SK-N-SH (cell line): ENCODE results near the gene GEMIN7. TPM values are rescaled to one million over a fixed set of nuclear protein-coding genes. Genes with fewer than 3 reads are reported as not detected.

Source experiments
- CTCF ChIA-PET: fragments of 300-600, 350-600 bp; formaldehyde crosslinking; extraction: SDS; loops from one replicate; lab custom pipeline; 2021; lab: Yijun Ruan, JAX
- POLR2A ChIA-PET: fragments of 350-600 bp; sonication (Branson Sonifier 250); formaldehyde crosslinking; extraction: SDS; loops from one replicate; lab custom pipeline; 2020; ENCODE audit warnings: antibody characterized with exemption, inconsistent platforms; lab: Yijun Ruan, JAX
- DNase-seq: peaks from one replicate; pipeline ENCODE4 v3.0.0; 2012
- H2AFZ ChIP-seq: fragments of 200-600 bp; sonication (generic); 2 replicates; pipeline ENCODE4 v1.8.1; 2016; ENCODE audit warnings: antibody characterized with exemption, mild to moderate bottlenecking, low read depth
- H3F3A ChIP-seq: fragments of 200-600 bp; sonication (generic); replicated peaks from 2 replicates; pipeline ENCODE3; 2016; ENCODE audit warnings: antibody characterized with exemption, mild to moderate bottlenecking; ENCODE audit not compliant: insufficient read depth
- H3K27ac ChIP-seq, 2 experiments: fragments of 200-500 bp in 1 of 2; fragments of 200-600 bp in 1 of 2; sonication (Bioruptor generic) in 1 of 2; sonication (generic), shearing (Covaris generic) in 1 of 2; 2 replicates each; pipeline versions ENCODE4 v1.5.1 to v1.6.1; 2014 to 2016; ENCODE audit warnings: low read depth in 2 of 2, inconsistent platforms in 1 of 2, low read length in 1 of 2, mild to moderate bottlenecking in 1 of 2, mixed read lengths in 1 of 2
- H3K27me3 ChIP-seq: fragments of 200-600 bp; sonication (generic), shearing (Covaris generic); 2 replicates; pipeline ENCODE4 v1.6.1; 2016; ENCODE audit warnings: mixed run types; ENCODE audit not compliant: insufficient read depth
- H3K36me3 ChIP-seq, 2 experiments: fragments of 200-500 bp in 1 of 2; fragments of 200-600 bp in 1 of 2; sonication (Bioruptor generic) in 1 of 2; sonication (generic) in 1 of 2; replicated peaks in 1 of 2; 2 replicates each; pipeline versions ENCODE3 to v1.5.1; 2014 to 2016; ENCODE audit warnings: low read length in 1 of 2, mild to moderate bottlenecking in 1 of 2; ENCODE audit not compliant: insufficient read depth in 2 of 2, control insufficient read depth in 1 of 2
- H3K4me1 ChIP-seq, 2 experiments: fragments of 200-500 bp in 1 of 2; fragments of 200-600 bp in 1 of 2; sonication (Bioruptor generic) in 1 of 2; sonication (generic), shearing (Covaris generic) in 1 of 2; 2 replicates each; pipeline versions ENCODE4 v1.5.1 to v1.6.1; 2014 to 2016; ENCODE audit warnings: low read depth in 1 of 2, low read length in 1 of 2, mixed run types in 1 of 2; ENCODE audit not compliant: insufficient read depth in 2 of 2, control insufficient read depth in 1 of 2
- H3K4me2 ChIP-seq: fragments of 200-600 bp; sonication (generic), shearing (Covaris generic); 2 replicates; pipeline ENCODE4 v1.6.1; 2017; ENCODE audit warnings: mixed run types
- H3K4me3 ChIP-seq, 2 experiments: fragments of 200-500 bp in 1 of 2; fragments of 200-600 bp in 1 of 2; sonication (Bioruptor generic) in 1 of 2; sonication (generic), shearing (Covaris generic) in 1 of 2; 2 replicates each; pipeline versions ENCODE4 v1.5.1 to v1.8.1; 2014 to 2016; ENCODE audit warnings: low read depth in 2 of 2, inconsistent platforms in 1 of 2, low read length in 1 of 2, mild to moderate bottlenecking in 1 of 2, mixed read lengths in 1 of 2, moderate library complexity in 1 of 2
- H3K79me2 ChIP-seq: fragments of 200-600 bp; sonication (generic); 2 replicates; pipeline ENCODE4 v1.8.1; 2017; ENCODE audit warnings: mild to moderate bottlenecking; ENCODE audit not compliant: insufficient read depth
- H3K9ac ChIP-seq: fragments of 200-600 bp; sonication (generic); 2 replicates; pipeline ENCODE4 v1.6.1; 2017; ENCODE audit warnings: mixed run types
- H3K9me2 ChIP-seq: fragments of 200-600 bp; sonication (generic); 2 replicates; pipeline ENCODE4 v1.6.1; 2017; ENCODE audit warnings: mixed run types
- H3K9me3 ChIP-seq: fragments of 200-600 bp; sonication (generic); 2 replicates; pipeline ENCODE4 v1.6.1; 2017; ENCODE audit warnings: mixed run types, mild to moderate bottlenecking, moderate library complexity
- H4K20me1 ChIP-seq: fragments of 200-600 bp; sonication (generic); 2 replicates; pipeline ENCODE4 v1.6.1; 2017; ENCODE audit warnings: mild to moderate bottlenecking, mixed run types; ENCODE audit not compliant: insufficient read depth
- EP300 ChIP-seq, 2 experiments: IDR thresholded peaks; 2 replicates each; pipeline versions ENCODE4 v1.4.0 to v1.6.1; 2012; ENCODE audit warnings: borderline replicate concordance in 1 of 2, low read depth in 1 of 2, low read length in 1 of 2
- GATA2 ChIP-seq: sonication (generic); formaldehyde crosslinking; IDR thresholded peaks from 2 replicates; pipeline ENCODE4 v1.5.0; 2020; ENCODE audit warnings: mild to moderate bottlenecking, missing genetic modification reagents
- MXI1 ChIP-seq: IDR thresholded peaks from 2 replicates; pipeline ENCODE4 v1.6.1; 2012; ENCODE audit warnings: mild to moderate bottlenecking, low read depth, low read length, improper control_type of control experiment
- RAD21 ChIP-seq: IDR thresholded peaks from 2 replicates; pipeline ENCODE4 v1.6.1; 2012; ENCODE audit warnings: mild to moderate bottlenecking, low read length
- RFX5 ChIP-seq: IDR thresholded peaks from 2 replicates; pipeline ENCODE4 v1.6.1; 2012; ENCODE audit warnings: mild to moderate bottlenecking, improper control_type of control experiment, low read length
- SIN3A ChIP-seq: IDR thresholded peaks from 2 replicates; pipeline ENCODE4 v1.6.1; 2012; ENCODE audit warnings: low read depth, mild to moderate bottlenecking, low read length, moderate library complexity, borderline replicate concordance
- TCF12 ChIP-seq: IDR thresholded peaks from 2 replicates; pipeline ENCODE4 v1.4.0; 2012
- WGBS: methylation state at CpG from one replicate; pipeline ENCODE4 v1.1.6; 2017; ENCODE audit warnings: low lambda C conversion rate; 5-methylcytosine and 5-hydroxymethylcytosine counted together
- polyA plus RNA-seq, 3 experiments: library from polyadenylated mRNA; depleted of rRNA; stranded (reverse); fragments of >200 nt; gene quantifications; 2 replicates each; pipeline ENCODE4 v1.2.3, GENCODE V29; 2012
- TF ChIP-seq, protein P1 (sequence below): IDR thresholded peaks from 2 replicates; pipeline ENCODE4 v1.4.0; 2012; ENCODE audit warnings: low read depth, borderline replicate concordance

Gene GEMIN7
- polyA plus RNA-seq, 1 of the 3 experiments (the other 2 are of a cell fraction): 28.7 TPM

DNA sequence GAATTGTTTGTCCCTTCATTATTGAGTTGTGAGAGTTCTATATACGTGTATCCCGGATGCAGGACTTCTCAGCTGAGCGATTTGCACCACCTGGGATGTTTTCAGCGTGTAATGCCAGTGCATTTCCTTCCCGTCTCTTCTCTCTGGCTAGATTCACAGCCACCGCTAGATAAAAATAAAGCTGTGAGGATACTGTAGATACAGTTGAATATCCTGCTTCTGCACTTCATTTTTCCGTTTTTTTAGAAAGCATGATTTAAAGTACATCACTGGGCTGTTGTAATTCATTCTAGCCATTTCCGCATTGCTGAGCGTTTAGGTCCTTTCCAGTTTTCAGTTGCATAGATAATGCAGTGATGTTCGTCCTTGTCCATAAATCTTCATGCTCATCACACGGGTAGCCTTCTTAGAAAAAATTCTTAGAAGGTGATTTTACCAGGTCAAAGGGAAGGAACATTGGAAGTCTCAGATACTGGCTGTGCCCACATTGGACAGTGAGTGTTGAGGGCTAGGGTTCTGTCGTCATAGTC, 28.6 kb downstream of the GEMIN7 start:
- Histone ChIP-seq H3K4me2 (no peak overlapping the region), H3K9me2 (no peaks in the 10 kb centered on the region), H4K20me1 (peaks cover 88% of the 10 kb centered on the region), H3K27me3 (no peaks in the 10 kb centered on the region), H3K79me2 (peaks cover 95% of the 10 kb centered on the region), H3K27ac (no peak overlapping the region), H3F3A (no peaks in the 10 kb centered on the region), H3K4me3 (no peak overlapping the region), H2AFZ (no peak overlapping the region), H3K9ac (no peak overlapping the region), H3K4me1 (peaks cover 0 to 5% of the 10 kb centered on the region in 2 experiments; a peak in 1 of 4 replicates), H3K36me3 (no peaks in the 10 kb centered on the region), H3K9me3 (no peaks in the 10 kb centered on the region)
- ChIA-PET CTCF (no interaction called here), POLR2A (no interaction called here)
- TF ChIP-seq GATA2: no peak
- no peak for TF ChIP-seq MXI1
- TF ChIP-seq, protein P1, sequence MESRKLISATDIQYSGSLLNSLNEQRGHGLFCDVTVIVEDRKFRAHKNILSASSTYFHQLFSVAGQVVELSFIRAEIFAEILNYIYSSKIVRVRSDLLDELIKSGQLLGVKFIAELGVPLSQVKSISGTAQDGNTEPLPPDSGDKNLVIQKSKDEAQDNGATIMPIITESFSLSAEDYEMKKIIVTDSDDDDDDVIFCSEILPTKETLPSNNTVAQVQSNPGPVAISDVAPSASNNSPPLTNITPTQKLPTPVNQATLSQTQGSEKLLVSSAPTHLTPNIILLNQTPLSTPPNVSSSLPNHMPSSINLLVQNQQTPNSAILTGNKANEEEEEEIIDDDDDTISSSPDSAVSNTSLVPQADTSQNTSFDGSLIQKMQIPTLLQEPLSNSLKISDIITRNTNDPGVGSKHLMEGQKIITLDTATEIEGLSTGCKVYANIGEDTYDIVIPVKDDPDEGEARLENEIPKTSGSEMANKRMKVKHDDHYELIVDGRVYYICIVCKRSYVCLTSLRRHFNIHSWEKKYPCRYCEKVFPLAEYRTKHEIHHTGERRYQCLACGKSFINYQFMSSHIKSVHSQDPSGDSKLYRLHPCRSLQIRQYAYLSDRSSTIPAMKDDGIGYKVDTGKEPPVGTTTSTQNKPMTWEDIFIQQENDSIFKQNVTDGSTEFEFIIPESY: no peak
- TF ChIP-seq RFX5: no peak
- TF ChIP-seq EP300 (IDR thresholded peaks at IDR 0.05; ENCODE audit: borderline replicate concordance in 1 of 2, low read depth in 1 of 2, low read length in 1 of 2): no peak
- TF ChIP-seq TCF12: no peak
- no peak for TF ChIP-seq SIN3A
- TF ChIP-seq RAD21: no peak
- WGBS: 91% methylated on average over 12 of the region's 12 CpGs
- no peak for DNase-seq

DNA sequence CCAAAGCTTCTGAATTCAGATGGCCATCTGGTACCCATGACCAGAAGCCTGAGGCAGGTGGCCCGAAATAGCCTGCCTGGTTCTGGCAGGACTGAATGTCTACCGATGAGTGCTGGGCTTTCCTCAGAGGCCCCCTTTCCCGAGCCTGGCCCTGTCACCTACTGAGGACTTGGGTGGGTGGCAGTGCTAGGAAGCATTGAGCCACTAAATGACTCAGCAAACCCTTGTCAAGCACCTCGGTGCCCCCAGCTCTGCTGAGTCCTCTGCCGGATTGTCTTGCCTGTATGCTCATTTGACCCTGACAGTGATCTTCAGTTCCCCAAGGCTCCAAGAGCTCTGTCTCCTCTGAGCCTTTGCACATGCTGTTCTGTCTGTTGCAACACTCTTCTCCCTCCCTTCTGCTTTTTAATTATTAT, 31.8 kb downstream of the GEMIN7 start:
- no peaks in the 10 kb centered on the region for H3F3A ChIP-seq
- no peak overlapping the region for H3K27ac ChIP-seq
- H3K36me3 ChIP-seq: no peaks in the 10 kb centered on the region
- no peaks in the 10 kb centered on the region for H3K27me3 ChIP-seq
- peaks cover 97% of the 10 kb centered on the region for H3K79me2 ChIP-seq
- ChIA-PET CTCF (no interaction called here), POLR2A (no interaction called here)
- H3K4me2 ChIP-seq: no peak overlapping the region
- no peak overlapping the region for H3K9ac ChIP-seq
- H3K9me2 ChIP-seq: no peaks in the 10 kb centered on the region
- 80% methylated on average over 1 of the region's 5 CpGs for WGBS
- H3K4me1 ChIP-seq: peaks cover 0 to under 1% of the 10 kb centered on the region in 2 experiments; a peak in 1 of 4 replicates
- H2AFZ ChIP-seq: no peak overlapping the region
- no peak for DNase-seq
- H3K4me3 ChIP-seq: no peak overlapping the region
- peaks cover 90% of the 10 kb centered on the region for H4K20me1 ChIP-seq
- TF ChIP-seq, protein P1: no peak
- no peaks in the 10 kb centered on the region for H3K9me3 ChIP-seq
